Frontal cortex (tissue), 4 donors: Measurements from ENCODE around the gene TCTN2. TPM values are rescaled to one million over a fixed set of nuclear protein-coding genes. Genes with fewer than 3 reads are reported as not detected.

Source experiments
- DNase-seq, 2 donors: peaks; one replicate each; pipeline ENCODE4 v3.0.0; 2012; ENCODE audit warnings: low spot score in 2 of 2
- FAIRE-seq: peaks from 2 replicates; lab custom pipeline; 2012; peaks lifted over from hg19 to GRCh38; lab: Jason Lieb, UNC
- total RNA-seq: library from RNA; depleted of rRNA; stranded (reverse); fragments of >200 nt; gene quantifications from one replicate; pipeline ENCODE4 v1.2.3, GENCODE V29; 2014
- donor health status: control.
- donor health status: control.
- donor health status: control.

Gene TCTN2
- 46.5 TPM for total RNA-seq

DNA sequence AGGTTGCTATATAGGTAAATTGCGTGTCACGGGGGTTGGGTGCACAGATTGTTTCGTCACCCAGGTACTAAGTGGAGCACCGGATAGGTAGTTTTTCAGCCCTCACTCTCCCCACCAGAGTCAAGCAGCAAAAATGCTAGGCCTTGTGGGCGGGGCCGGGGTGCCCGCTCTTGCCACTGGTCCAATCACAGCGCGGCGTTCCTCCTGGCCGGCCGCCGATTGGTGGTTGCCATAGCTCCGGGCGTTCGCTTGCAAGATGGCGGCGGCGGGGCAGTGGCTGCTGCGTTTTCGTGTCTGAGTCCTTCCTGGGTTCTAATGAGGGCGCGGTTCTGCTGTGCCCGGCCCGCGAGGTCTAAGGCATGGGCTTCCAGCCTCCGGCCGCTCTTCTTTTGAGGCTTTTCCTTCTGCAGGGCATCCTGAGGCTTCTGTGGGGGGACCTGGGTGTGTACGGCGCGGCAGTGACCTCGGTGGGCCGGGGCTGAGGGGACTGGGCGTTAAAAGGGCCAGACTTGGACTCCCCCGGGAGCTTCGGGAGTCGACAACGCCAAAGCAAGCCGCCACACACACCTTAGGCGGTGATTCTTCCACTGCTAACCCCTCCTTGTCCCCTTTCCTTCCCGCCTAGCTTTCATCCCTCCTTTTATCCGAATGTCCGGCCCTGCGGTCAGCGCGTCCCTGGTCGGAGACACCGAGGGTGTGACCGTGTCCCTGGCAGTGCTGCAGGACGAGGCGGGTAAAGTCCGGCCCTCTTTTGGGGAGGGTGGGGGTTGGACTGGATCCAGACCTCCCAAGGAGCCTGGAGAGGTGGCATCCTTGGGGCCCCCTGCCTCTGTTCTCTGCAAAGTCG, at the start of gene TCTN2:
Gene TCTN2, plus strand, starts transcription at position 232 of the 847 bp plus-strand sequence. Its CDS starts 128 bp downstream, at position 360.
- FAIRE-seq (no peak), DNase-seq (peak; percentile 82 to 96)

GRCh38 chr12:123621619-123622530, 49.0 kb upstream of the TCTN2 start:
- no peak for DNase-seq
- FAIRE-seq, result no peak

GRCh38 chr12:123633379-123634141, 37.4 kb upstream of the TCTN2 start, which contains the start of the genes EIF2B1 and GTF2H3:
Gene EIF2B1, minus strand, starts transcription at chr12:123633686. Its CDS starts 129 bp downstream, at chr12:123633557.
Gene GTF2H3, plus strand, starts transcription at chr12:123633829. Its CDS starts 31 bp downstream, at chr12:123633860.
- DNase-seq (peak; percentile 92 to 98), FAIRE-seq (no peak)

- FAIRE-seq, result no peak
- DNase-seq, result no peak
These were observed 36.8 kb upstream of the TCTN2 start for GRCh38 chr12:123634142-123634561.

GRCh38 chr12:123643911-123644310, 27.0 kb upstream of the TCTN2 start:
- FAIRE-seq, result no peak
- no peak for DNase-seq

- DNase-seq (no peak), FAIRE-seq (no peak)
These were observed 25.5 kb upstream of the TCTN2 start for GRCh38 chr12:123645380-123645779.

DNA sequence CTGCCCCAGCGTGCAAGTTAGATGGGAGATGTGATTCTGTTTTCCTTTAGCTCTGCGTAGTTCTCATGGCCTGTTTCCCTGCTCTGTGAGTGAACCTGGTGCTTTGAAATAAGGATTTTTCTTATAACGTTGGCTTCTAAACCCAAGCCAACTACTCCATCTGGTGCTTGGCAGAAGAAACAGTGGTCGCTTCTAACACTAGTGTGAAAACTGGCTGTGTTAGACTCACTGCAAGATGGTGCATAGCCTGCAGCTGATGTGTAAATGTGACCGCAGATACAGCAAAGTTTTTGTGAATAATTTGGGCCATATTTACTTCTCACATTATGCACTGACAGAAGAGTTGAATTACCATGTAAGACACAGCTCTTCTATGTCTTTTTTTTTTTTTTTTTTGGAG, 25.0 kb upstream of the TCTN2 start:
- FAIRE-seq (no peak), DNase-seq (no peak)

DNA sequence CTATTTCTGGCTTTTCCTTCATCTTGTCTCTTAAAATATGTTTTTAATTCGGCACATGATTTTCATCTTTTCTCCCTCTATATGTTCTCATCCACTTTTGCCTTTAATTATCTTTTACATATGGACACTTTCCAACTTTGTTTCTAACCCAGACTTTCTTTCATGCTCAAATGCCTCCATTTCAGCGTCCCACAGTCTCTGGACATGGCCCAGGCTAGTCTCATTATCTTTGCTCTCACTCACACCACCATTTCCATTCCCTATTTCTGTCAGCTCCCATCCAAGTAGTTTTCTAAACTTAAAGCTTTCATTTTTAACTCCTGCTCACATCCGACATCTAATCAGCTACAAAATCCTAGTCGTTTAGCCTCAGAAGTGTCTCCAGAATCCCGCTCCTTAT, 22.5 kb upstream of the TCTN2 start:
- FAIRE-seq, result no peak

DNA sequence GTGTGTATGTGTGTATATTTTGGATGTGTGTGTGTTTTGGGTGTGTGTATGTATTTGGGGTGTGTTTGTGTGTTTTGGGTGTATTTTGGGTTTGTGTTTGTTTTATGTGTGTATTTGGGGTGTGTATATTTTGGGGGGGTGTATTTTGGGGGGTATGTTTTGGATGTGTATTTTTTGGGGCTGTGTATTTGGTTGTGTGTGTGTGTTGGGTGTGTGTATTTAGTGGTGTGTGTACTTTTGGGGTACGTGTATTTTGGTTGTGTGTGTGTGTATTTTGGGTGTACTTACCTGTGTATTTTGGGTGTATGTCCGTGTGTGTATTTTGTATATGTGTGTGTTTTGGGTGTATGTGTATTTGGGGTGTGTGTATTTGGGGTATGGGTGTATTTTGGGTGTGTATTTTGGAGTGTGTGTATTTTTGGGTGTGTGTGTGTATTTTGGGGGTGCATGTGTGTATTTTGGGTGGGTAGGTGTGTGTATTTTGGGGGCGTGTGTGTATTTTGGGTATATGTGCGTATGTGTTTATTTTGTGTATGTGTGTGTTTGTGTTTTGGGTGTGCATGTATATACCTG, 16.7 kb upstream of the TCTN2 start:
- FAIRE-seq (no peak), DNase-seq (no peak)

More for the DNA sequence above, 22.5 kb upstream of the TCTN2 start:
- no peak for DNase-seq

- DNase-seq (no peak), FAIRE-seq (no peak)
These were observed 15.5 kb upstream of the TCTN2 start for GRCh38 chr12:123655420-123655819.

DNA sequence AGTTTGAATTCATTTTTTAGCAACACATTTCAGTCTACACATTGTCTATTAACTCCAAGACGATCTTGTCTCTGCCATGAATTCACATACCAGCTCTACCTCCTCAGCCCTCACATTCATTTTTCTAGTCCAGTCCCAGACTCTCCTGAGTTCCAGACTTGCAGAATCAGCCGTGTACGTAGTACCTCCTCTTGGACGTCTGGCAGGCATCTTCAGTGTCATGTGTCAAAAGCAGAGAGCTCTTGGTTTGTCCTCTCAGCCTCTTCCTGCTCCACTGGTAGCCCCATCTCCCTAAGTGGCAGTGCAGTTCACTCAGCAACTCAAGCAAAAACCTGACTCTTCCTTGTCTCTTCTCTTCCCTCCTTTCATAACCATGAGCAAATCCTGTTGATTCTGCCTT, 14.5 kb upstream of the TCTN2 start:
- DNase-seq (no peak), FAIRE-seq (no peak)

- DNase-seq (no peak), FAIRE-seq (no peak)
These were observed 13.7 kb upstream of the TCTN2 start for GRCh38 chr12:123657211-123657610.

DNA sequence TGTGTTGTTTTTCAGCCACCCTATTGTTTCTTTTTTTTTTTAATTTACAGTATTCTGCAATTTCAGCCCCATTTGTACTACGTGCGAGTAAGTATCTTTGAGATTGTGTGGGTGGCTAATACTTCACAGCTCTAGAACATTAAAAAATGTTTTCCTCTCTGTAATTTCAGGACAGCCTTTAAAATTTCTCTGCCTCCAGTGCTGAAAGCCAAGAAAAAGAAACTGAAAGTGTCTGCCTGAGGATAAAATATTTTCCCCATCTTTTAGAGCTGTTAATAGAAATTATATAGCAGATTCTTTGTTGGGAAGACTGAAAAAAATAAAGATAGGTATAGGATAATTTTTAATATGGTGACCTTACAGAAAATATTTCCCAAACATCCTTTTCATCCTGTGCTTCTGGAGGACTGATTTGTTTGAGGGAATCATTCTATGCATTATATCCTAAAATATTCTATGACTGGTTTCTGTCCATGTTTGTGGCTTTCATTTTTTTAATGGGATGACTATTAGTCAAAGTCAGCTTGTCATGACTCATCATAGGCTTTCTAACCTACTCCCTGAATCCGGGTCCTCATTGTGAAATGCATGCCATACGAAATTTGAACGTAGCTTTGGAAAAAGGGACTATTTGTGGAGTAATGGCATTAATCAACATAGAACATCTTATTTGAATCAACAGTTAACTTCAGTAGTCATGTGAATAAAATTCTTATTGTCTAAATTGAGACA, 10.8 kb upstream of the TCTN2 start:
- FAIRE-seq, result no peak
- DNase-seq, result no peak

DNA sequence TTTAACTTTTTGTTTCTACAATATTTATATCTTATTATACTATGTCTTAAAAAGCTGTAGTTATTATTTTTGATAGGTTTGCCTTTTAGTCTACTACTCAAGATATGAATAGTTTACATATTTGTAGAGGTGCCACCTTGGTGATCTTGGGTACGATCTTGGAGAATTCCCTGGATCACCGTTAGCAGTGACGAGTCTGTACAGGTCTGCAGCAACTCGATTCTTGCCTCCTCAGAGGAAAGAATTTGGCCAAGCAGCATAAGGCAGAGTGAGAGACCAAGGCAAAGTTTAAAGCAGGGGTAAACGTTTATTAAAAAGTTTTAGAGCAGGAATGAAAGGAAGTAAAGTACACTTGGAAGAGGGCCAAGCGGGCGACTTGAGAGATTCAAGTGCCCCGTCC, 3.1 kb upstream of the TCTN2 start:
- FAIRE-seq, result no peak
- DNase-seq, result no peak

- DNase-seq, result no peak
- FAIRE-seq, result no peak
These were observed 963 bp downstream of the TCTN2 start for GRCh38 chr12:123671876-123672275.

- FAIRE-seq (no peak), DNase-seq (no peak)
These were observed 4.5 kb downstream of the TCTN2 start for GRCh38 chr12:123675436-123675835.

DNA sequence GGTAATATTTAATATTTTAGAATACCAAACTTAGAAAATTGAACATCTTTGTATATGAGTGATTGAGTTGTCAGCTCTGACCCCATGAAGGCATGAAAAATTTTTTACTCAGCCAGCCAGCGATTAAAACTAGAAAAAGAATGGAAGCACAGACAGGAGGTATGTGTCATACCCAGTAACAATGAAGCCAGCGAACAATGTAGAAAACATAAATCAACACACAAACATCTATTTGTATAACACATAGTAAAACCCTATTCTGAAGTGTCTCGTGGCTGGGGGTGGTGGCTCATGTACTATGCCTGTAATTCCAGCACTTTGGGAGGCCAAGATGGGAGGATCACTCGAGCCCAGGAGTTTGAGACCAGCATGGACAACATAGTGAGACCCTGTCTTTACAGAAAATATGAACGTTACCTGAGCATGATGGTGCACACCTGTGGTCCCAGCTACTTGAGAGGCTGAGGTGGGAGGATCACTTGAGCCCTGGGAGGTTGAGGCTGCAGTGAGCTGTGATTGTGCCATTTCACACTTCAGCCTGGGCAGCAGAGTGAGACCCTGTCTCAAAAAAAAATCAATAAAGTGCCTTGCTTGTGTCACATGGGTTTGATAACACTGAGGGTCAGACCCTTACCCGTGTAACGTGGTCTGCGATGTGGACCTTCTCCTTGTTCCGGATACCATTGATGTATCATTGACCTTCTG, 5.9 kb downstream of the TCTN2 start:
- FAIRE-seq, result no peak
- DNase-seq, result no peak

DNA sequence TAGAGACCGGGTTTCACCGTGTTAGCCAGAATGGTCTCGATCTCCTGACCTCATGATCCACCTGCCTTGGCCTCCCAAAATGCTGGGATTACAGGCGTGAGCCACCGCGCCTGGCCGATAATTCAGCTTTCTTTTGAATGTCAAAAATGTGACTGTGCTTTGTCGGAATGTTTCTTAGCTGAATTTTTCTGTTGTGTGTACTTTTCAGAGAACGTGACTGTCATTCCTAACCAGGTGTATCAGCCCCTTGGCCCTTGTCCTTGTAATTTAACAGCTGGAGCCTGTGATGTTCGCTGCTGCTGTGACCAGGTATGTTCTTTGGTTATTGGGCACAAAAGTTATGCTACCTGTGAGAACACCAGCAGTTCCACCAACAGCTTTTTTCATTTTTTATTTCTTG, 8.1 kb downstream of the TCTN2 start:
- FAIRE-seq (no peak), DNase-seq (no peak)
